GM23338 (cell line): ENCODE measurements around the gene EIF4E2.

Experiments
- CREB1 ChIP-seq: fragments of 250-450 bp; sonication (Bioruptor Pico); IDR thresholded peaks from 2 replicates; pipeline ENCODE4 v1.5.0; 2020; ENCODE audit warnings: low read depth, mild to moderate bottlenecking, moderate library complexity
- EZH2 ChIP-seq: fragments of 200-600 bp; sonication (generic); IDR thresholded peaks from one replicate; pipeline ENCODE4 v1.8.0; 2017; ENCODE audit warnings: antibody characterized with exemption, mild to moderate bottlenecking, low read depth; ENCODE audit not compliant: unreplicated experiment
- EZH2phosphoT487 ChIP-seq: fragments of 200-600 bp; sonication (generic); IDR thresholded peaks from one replicate; pipeline ENCODE4 v1.8.1; 2018; ENCODE audit warnings: antibody characterized with exemption; ENCODE audit not compliant: unreplicated experiment
- JUNB ChIP-seq: IDR thresholded peaks from one replicate; pipeline ENCODE4 v1.6.1; 2016; ENCODE audit warnings: antibody characterized with exemption; ENCODE audit not compliant: unreplicated experiment
- POLR2AphosphoS5 ChIP-seq: IDR thresholded peaks from 2 replicates; pipeline ENCODE4 v1.6.1; 2016; ENCODE audit warnings: antibody characterized with exemption, low read depth
- TF ChIP-seq, protein P1 (sequence below), 2 experiments: fragments of 200-600 bp in 1 of 2; sonication (generic) in 1 of 2; conservative IDR thresholded peaks; 2 replicates each; pipeline versions ENCODE4 v1.5.1 to v1.6.1; 2016 to 2017; ENCODE audit warnings: antibody characterized with exemption in 2 of 2, low read depth in 2 of 2, mild to moderate bottlenecking in 2 of 2, moderate library complexity in 1 of 2
- TF ChIP-seq, protein P2 (sequence below): IDR thresholded peaks from one replicate; pipeline ENCODE4 v1.6.1; 2018; ENCODE audit warnings: antibody characterized with exemption; ENCODE audit not compliant: unreplicated experiment

DNA sequence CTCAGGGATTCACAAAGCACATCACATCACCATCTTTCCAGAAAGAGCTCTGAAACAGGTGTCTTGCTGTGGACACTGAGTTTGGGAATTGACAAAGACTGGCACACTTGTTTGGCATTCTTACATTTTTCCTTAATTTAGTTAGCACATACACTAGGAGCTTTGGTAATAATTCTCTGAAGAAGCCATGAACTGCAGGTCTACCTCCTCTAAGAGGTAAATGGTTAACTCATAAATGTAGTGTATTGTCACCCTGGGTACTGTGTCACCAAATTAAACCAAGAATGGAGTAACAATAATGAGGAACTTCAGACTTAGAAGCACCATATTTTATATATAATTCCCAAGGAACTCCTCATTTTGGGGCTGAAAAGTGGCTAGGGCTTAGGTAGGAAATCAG lies 22.6 kb downstream of the EIF4E2 start:
- TF ChIP-seq, protein P1, sequence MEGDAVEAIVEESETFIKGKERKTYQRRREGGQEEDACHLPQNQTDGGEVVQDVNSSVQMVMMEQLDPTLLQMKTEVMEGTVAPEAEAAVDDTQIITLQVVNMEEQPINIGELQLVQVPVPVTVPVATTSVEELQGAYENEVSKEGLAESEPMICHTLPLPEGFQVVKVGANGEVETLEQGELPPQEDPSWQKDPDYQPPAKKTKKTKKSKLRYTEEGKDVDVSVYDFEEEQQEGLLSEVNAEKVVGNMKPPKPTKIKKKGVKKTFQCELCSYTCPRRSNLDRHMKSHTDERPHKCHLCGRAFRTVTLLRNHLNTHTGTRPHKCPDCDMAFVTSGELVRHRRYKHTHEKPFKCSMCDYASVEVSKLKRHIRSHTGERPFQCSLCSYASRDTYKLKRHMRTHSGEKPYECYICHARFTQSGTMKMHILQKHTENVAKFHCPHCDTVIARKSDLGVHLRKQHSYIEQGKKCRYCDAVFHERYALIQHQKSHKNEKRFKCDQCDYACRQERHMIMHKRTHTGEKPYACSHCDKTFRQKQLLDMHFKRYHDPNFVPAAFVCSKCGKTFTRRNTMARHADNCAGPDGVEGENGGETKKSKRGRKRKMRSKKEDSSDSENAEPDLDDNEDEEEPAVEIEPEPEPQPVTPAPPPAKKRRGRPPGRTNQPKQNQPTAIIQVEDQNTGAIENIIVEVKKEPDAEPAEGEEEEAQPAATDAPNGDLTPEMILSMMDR (conservative IDR thresholded peaks at IDR 0.05; ENCODE audit: low read depth in 2 of 2), result no peak
- TF ChIP-seq EZH2phosphoT487, result no peak
- no peak for TF ChIP-seq POLR2AphosphoS5
- no peak for TF ChIP-seq EZH2
- TF ChIP-seq, protein P2, sequence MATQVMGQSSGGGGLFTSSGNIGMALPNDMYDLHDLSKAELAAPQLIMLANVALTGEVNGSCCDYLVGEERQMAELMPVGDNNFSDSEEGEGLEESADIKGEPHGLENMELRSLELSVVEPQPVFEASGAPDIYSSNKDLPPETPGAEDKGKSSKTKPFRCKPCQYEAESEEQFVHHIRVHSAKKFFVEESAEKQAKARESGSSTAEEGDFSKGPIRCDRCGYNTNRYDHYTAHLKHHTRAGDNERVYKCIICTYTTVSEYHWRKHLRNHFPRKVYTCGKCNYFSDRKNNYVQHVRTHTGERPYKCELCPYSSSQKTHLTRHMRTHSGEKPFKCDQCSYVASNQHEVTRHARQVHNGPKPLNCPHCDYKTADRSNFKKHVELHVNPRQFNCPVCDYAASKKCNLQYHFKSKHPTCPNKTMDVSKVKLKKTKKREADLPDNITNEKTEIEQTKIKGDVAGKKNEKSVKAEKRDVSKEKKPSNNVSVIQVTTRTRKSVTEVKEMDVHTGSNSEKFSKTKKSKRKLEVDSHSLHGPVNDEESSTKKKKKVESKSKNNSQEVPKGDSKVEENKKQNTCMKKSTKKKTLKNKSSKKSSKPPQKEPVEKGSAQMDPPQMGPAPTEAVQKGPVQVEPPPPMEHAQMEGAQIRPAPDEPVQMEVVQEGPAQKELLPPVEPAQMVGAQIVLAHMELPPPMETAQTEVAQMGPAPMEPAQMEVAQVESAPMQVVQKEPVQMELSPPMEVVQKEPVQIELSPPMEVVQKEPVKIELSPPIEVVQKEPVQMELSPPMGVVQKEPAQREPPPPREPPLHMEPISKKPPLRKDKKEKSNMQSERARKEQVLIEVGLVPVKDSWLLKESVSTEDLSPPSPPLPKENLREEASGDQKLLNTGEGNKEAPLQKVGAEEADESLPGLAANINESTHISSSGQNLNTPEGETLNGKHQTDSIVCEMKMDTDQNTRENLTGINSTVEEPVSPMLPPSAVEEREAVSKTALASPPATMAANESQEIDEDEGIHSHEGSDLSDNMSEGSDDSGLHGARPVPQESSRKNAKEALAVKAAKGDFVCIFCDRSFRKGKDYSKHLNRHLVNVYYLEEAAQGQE, result no peak
- no peak for TF ChIP-seq CREB1 (CRISPR knock-in tag)
- TF ChIP-seq JUNB, result no peak
